Measurements from ENCODE around the gene TOP1. TPM values are rescaled to one million over a fixed set of nuclear protein-coding genes. Genes with fewer than 3 reads are reported as not detected.

TOP1 gene
- total and polyA plus RNA-seq, 9 of the 15 experiments (the other 6 are each of a cell fraction or from before 2014, with no cell fraction given), result 26.4 to 127 (median 39.6) TPM

- in situ Hi-C loops (cut with MboI), result loop anchor here (5.0 kb wide), 1 partner anchor 105 kb away; no protein-coding TSS in a partner anchor
- Histone ChIP-seq H3K27ac (ENCODE audit: extremely low read depth, low read depth, low read length) (no peak overlapping the region), H4K20me1 (replicated peaks; ENCODE audit: control insufficient read depth, insufficient read depth, low read length) (no peaks in the 10 kb centered on the region; the same call in 1 of the 2 replicates), H3K4me2 (ENCODE audit: insufficient read depth, low read length) (no peak overlapping the region), H3K9me3 (replicated peaks; ENCODE audit: control insufficient read depth, insufficient read depth, low read depth, low read length) (no peaks in the 10 kb centered on the region), H3K36me3 (ENCODE audit: control insufficient read depth, insufficient read depth, low read length) (peaks cover 73% of the 10 kb centered on the region), H3K9ac (ENCODE audit: insufficient read depth in 1 of 2, low read depth in 2 of 2, low read length in 2 of 2) (no peak overlapping the region), H3K4me1 (replicated peaks in 1 of 2; ENCODE audit: control insufficient read depth in 2 of 2, insufficient read depth in 2 of 2, low read length in 2 of 2) (peaks cover 3 to 6% of the 10 kb centered on the region in 2 experiments; a peak in 3 of 5 replicates), H3K27me3 (ENCODE audit: control insufficient read depth in 2 of 2, insufficient read depth in 2 of 2, low read length in 2 of 2) (no peaks in the 10 kb centered on the region), H3K9me1 (ENCODE audit: control insufficient read depth, insufficient read depth, low read length) (no peaks in the 10 kb centered on the region), H3K4me3 (no peak overlapping the region), H2AFZ (ENCODE audit: low read depth, low read length) (no peak overlapping the region), H3K79me2 (ENCODE audit: control insufficient read depth, insufficient read depth, low read length) (peaks cover 2% of the 10 kb centered on the region; the same call in 1 of the 3 replicates)
- FAIRE-seq (no peak), ATAC-seq (no peak), DNase-seq (ENCODE audit: extremely low read depth in 1 of 4, low spot score in 3 of 4) (no peak)
- ChIA-PET CTCF (ENCODE audit: low intra/inter-chr PET ratio) (interaction anchor here (0.7 kb wide), 1 partner anchor 421 kb away, joined by 6 read pairs; no protein-coding TSS in a partner anchor), POLR2A (interaction anchor here (0.9 to 1.2 kb wide), 5 partner anchors 12 to 112 kb away, joined by 3 to 4 read pairs (median 3); no protein-coding TSS in a partner anchor)
- intact Hi-C loops (cut with micrococcal nuclease), result no loop called here
- 93% methylated on average over 4 of the region's 4 CpGs for WGBS (ENCODE audit: insufficient coverage, low coverage, missing lambda C conversion rate)
- BruUV-seq (replicated peaks), result no TSS peak
- no peak for TF ChIP-seq STAG1 (CRISPR knock-in tag; IDR thresholded peaks at IDR 0.05; ENCODE audit: borderline replicate concordance)
- TF ChIP-seq CCNT2 (IDR thresholded peaks at IDR 0.05; ENCODE audit: borderline replicate concordance, extremely low read depth, insufficient read length, low read depth, low read length), result no peak
- no peak for TF ChIP-seq ATF1 (CRISPR knock-in tag; IDR thresholded peaks at IDR 0.05)
- no peak for TF ChIP-seq ATF1 (tag; IDR thresholded peaks at IDR 0.05)
- TF ChIP-seq, protein P1, sequence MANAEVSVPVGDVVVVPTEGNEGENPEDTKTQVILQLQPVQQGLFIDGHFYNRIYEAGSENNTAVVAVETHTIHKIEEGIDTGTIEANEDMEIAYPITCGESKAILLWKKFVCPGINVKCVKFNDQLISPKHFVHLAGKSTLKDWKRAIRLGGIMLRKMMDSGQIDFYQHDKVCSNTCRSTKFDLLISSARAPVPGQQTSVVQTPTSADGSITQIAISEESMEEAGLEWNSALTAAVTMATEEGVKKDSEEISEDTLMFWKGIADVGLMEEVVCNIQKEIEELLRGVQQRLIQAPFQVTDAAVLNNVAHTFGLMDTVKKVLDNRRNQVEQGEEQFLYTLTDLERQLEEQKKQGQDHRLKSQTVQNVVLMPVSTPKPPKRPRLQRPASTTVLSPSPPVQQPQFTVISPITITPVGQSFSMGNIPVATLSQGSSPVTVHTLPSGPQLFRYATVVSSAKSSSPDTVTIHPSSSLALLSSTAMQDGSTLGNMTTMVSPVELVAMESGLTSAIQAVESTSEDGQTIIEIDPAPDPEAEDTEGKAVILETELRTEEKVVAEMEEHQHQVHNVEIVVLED (CRISPR knock-in tag; IDR thresholded peaks at IDR 0.05), result no peak
- no peak for TF ChIP-seq ZNF830 (CRISPR knock-in tag; IDR thresholded peaks at IDR 0.05)
- TF ChIP-seq BACH1 (tag; IDR thresholded peaks at IDR 0.05), result no peak
- TF ChIP-seq, protein P2, sequence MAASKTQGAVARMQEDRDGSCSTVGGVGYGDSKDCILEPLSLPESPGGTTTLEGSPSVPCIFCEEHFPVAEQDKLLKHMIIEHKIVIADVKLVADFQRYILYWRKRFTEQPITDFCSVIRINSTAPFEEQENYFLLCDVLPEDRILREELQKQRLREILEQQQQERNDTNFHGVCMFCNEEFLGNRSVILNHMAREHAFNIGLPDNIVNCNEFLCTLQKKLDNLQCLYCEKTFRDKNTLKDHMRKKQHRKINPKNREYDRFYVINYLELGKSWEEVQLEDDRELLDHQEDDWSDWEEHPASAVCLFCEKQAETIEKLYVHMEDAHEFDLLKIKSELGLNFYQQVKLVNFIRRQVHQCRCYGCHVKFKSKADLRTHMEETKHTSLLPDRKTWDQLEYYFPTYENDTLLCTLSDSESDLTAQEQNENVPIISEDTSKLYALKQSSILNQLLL (CRISPR knock-in tag; IDR thresholded peaks at IDR 0.05; ENCODE audit: borderline replicate concordance), result no peak
- TF ChIP-seq ZNF347 (CRISPR knock-in tag; IDR thresholded peaks at IDR 0.05; ENCODE audit: low read depth), result no peak
- TF ChIP-seq MAFF (IDR thresholded peaks at IDR 0.05; ENCODE audit: low read length), result no peak
- no peak for TF ChIP-seq ZNF707 (CRISPR knock-in tag; conservative IDR thresholded peaks at IDR 0.05)
- no peak for TF ChIP-seq CUX1 (CRISPR knock-in tag; IDR thresholded peaks at IDR 0.05)
- TF ChIP-seq EWSR1 (IDR thresholded peaks at IDR 0.05; ENCODE audit: borderline replicate concordance, low read depth, partially characterized antibody), result no peak
These were observed 63.3 kb downstream of the TOP1 start for GRCh38 chr20:41091927-41092326.
